Measurements from ENCODE around the gene OR2W1.

GRCh38 chr6:29045075-29045474 lies at the start of gene OR2W1:
- no peak for TF ChIP-seq CTCF (IDR thresholded peaks at IDR 0.05)
- no peak for TF ChIP-seq EP300 (IDR thresholded peaks at IDR 0.05)
- no peak for TF ChIP-seq POLR2A (IDR thresholded peaks at IDR 0.05)

All from sigmoid colon (tissue), 4 donors.